GM21381 (cell line): ENCODE data around the gene CC2D2B.
"Not testable (repeated sequence)": the region's sequence is repeated elsewhere in the genome, so short reads cannot be mapped to it uniquely, and the experiment has no call there.

Experiments used
- ATAC-seq: cut with Tn5 transposase; IDR thresholded peaks from one replicate; pipeline ENCODE4 v1.9.1; 2021; ENCODE audit warnings: mild to moderate bottlenecking, moderate library complexity; ENCODE audit not compliant: unreplicated experiment

CC2D2B gene

GRCh38 chr10:95906677-95907455, 909 bp upstream of the CC2D2B start:
- ATAC-seq, result peak; percentile 34

DNA sequence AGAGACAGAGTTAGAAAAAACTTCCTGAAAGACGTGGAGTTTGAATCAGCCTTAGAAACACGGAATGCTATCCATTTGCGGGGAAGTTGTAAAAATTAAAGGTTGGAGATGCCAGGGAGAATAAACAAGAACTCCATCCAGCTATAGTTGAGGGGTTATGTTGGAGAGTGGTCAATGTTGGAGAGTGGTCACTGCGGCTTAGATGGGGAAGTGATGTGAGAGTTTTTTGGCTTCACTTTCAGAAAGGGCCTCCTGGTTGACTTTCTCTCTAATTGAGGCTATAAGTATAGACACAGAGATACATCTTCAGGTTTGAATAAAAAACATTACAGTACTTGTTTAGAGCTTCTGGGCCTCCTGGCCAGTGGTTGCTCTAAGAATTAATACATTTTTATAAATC, 675 bp downstream of the CC2D2B start:
- no peak for ATAC-seq

DNA sequence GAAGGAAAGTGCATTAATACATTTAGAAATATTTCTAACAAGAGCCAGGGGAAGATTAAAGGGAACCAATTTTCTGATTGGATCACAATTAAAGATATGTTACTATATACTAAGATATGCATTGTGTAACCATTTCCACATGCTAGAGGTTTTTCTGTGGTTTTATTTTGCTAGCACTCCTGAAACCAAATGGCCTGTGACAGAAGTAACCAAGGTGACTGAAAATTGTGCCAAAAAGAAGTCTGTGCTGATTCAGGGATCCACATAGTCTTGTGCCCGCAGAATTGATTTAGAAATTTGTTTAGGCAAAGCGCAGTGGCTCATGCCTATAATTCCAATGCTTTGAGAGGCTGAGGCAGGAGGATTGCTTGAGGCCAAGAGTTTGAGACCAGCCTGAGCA, 1.8 kb downstream of the CC2D2B start:
- no peak for ATAC-seq

DNA sequence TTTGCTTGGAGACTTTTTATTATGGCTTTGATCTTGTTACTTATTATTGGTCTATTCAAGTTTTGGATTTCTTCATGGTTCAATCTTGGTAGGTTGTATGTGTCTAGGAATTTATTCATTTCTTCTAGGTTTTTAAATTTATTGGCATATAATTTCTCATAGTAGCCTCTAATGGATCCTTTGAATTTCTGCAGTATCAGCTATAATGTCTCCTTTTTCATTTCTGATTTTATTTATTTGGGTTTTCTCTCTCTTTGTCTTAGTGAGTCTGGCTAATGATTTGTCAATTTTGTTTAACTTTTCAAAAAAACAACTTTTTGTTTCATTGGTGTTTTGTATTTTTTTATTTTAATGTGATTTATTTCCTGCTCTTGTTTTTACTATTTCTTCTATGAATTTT, 8.3 kb downstream of the CC2D2B start:
- ATAC-seq, result not testable (repeated sequence)

DNA sequence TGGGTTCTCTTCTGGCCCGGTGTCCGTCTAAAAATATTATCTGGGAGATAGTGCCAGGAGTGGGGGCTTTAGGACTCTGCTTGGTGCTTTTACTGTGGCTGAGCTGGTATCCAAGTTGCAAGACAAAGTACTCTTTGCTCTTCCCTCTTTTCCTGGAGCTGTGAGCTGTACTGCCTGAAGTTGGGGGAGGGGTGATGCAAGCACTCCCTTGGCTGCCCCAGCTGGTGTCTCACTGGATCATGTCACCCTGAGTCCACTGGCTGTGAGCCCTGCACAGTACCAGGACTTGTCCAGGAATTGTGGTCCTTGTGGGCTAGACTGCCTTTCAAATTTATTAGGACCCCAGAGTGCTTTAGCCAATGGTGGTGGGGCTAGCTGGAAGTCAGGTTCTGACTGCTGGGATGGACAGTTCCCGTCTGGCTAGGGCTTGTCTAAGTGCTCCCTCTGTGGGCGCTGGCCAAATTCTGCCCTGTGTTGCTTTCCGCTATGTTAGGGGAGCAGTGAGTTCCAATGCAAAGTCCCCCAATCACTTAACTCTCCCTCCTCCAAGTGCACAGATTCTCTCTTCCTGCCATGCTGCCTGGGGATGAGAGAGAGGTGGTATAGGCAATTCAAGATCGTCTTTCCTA, 13.1 kb downstream of the CC2D2B start:
- ATAC-seq, result no peak

DNA sequence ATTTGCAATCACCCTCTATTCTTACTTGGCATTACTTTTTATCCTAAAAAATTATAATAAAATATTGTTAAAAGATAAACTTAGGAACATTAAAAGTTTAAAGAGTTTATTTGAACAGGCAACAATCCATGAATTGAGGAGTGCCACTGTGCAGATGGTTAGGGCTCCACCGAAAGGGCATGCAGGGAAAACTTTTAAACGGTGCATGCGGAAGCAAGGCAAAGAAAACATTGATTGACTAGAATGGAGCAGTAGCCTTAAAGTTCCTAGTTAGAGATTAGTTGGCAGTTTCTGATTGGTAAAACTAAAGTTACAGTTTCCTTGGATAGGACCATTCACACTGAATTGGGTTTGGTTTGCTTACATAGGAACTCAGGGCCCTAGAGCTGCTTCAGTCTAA, 17.3 kb downstream of the CC2D2B start:
- no peak for ATAC-seq

GRCh38 chr10:95935429-95935828, 27.7 kb downstream of the CC2D2B start:
- no peak for ATAC-seq

DNA sequence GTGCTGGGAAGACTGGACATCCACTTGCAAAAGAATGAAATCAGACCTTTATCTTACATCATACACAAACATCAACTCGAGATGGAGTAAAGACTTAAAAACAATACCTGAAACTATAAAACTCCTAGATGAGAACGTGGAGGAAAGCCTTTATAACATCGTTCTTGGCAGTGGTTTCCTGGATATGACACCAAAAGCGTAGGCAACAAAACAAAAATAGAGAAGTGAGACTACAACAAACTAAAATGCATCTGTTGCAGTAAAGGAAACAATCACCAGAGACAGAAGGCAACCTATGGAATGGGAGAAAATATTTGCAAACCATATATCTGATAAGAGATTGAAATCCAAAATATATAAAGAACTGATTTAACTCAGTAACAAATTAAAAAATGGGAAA, 33.3 kb downstream of the CC2D2B start:
- no peak for ATAC-seq

DNA sequence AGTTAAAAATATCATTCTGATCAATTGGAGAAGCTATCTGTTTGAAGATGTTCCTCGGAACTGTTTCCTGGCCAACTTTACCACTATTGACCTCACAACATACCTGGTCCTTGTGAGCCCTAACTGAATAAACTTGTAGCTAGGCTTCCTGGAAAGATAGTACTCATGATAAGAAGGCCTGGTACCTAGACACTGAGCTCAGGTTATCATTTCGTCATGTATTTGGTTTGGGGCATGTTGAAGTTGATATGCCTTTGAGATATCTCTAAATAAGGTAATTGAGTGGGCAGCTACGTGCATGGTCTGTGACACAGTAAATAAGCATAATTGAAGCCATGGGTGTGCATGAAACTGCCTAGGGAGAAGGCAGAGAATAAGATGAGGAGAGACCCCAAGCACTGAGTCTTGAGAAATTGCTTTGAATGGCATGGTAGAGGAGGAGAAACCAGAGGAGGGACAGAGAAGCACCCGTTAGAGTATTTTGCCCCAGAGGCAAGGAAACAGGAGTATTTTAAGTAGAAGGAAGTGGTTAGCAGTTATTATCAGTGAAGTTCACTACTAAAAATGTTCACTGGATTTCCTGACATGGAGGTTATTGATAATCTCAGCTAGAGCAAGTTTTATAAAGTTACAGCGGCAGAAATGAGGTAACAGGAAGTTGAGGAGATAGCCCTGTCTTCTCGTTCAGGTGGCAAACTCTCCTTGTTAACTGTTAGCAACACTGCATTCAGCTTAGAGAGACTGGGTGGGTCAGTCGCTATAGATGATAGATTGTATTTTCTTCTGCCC, 55.6 kb downstream of the CC2D2B start:
- no peak for ATAC-seq

DNA sequence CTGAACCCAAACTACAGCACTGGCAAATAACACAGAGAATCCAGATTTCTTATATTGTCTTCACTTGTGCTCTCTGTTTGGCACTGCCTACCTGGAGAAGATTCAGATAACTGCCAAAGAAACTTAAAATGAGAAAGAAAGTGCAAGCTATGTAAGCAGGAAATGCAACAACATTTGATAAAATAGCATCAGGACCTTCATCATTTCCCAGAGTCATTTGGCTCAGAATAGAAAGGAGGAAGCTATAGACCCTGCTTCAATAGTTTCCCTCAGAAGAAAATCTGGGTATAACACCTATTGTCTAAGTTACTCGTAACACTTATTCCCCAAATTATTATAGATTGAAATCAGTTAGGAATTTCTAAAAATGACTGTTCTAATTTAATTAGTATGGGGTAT, 56.2 kb downstream of the CC2D2B start:
- no peak for ATAC-seq

GRCh38 chr10:95964756-95965155, 57.0 kb downstream of the CC2D2B start:
- no peak for ATAC-seq

GRCh38 chr10:95976362-95977229, 68.8 kb downstream of the CC2D2B start:
- peak; percentile 40 for ATAC-seq

DNA sequence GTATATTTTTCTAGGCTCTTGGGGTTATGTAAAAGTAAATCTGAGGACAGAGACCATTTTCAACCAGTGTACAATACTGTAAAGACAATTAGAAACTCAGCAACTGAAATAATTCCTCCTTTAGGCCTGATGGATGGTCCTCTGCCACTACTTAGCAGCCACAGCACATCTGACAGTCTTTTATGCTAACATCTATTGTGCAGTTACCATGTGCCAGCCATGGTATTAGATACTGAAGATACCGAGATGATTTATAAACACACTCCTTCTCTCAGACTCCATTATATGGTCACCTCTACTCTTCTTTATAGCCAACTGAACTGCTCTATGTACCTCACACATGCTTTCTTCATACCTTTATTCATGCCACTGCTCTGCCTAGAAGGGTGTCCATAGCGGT, 74.4 kb downstream of the CC2D2B start:
- no peak for ATAC-seq

DNA sequence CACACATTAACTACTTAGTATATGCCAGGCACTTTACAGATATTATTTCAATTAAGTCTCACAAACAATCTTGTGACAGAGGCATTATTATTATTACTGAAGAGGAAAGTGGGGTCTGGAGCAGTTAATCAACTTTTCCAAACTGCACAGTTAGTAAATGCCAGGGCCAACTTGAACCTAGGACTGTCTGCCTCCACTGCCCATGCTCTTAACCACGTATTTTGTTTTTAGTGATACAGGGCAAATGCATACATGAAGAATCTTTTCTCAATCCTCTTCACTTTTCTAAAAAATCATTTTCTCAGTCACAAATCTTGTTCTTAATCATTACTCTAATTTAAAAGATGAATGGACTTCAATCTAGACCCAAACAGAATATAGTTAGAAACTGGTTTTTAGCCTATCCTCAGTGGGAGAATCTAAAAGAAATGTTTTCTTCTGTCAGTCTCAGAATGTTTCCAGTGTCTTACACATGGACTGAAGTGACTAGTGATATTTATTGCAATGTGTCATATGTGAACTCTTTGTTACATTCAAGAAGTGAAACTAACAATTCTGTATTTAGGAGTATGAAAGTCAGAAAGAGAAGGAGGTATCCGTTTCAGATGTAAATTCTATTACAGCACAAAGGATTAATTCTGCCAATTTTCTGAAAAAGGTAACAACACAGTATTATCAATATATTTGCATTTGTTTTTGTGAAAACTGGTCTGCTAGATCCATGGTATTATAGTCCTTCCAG, 80.1 kb downstream of the CC2D2B start:
- ATAC-seq, result peak; percentile 92

GRCh38 chr10:95988702-95989101, 80.9 kb downstream of the CC2D2B start:
- ATAC-seq, result no peak

DNA sequence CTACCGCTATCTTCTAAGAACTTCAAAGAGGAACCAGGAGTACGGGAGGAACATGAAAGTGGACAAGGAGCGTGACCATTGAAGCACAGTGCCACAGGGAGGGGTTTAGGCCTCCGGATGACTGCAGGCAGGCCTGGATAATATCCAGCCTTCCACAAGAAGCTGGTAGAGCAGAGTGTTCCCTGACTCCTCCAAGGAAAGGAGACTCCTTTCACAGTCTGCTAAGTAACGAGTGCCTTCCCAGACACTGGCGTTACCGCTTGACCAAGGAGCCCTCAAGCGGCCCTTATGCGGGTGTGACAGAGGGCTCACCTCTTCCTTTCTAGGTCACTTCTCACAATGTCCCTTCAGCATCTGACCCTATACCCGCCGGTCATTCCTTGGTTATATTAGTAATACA, 86.6 kb downstream of the CC2D2B start:
- ATAC-seq, result not testable (repeated sequence)

DNA sequence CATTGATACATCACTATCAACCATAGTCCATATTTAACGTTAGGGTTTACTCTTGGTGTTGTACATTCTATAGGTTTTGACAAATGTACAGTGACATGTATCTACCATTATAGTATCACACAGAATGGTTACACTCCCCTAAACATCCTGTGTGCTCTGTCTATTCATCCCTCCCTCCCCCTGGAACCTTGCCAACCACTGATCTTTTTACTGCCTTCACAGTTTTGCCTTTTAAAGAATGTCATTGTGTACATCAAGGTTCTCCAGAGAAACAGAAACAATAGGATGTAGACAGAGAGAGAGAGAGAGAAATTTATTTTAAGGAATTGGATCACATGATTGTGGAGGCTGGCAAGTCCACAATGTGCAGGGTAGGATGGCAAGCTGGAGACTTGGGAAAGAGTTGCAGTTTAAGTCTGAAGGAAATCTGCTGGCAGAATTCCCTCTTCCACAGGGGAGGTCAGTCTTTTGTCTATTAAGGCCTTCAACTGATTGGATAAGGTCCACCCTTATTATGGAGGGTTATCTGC, 90.5 kb downstream of the CC2D2B start:
- no peak for ATAC-seq

- ATAC-seq, result no peak
Measured at GRCh38 chr10:96013956-96014355, 106.2 kb downstream of the CC2D2B start.

DNA sequence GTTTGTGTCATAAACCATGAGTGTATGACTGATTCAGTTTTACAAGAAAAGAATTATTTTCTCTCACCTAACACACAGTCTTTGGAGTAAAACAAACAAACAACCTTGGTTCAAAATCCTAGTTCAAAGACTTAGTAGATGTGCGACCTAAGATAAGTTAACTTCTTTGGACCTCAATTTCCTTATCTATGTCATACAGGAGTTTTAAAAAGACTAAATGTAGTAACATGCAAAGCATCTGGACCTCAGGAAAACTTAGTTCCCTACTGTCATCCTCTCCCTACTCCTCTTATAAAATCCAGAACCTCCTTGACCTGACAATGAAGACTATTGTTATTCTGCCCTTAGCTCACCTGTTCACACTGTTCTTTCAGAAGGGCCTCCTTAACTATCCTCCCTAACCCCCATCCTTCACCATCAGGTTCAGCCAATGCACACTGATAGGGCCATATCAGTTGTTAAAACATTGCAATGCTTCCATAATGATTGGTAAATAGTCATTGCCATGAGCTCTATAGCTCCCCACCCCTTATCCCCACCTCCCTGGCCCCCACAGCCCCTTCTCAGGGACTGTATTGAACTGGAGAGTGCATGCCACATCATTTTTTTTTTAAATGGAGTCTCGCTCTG, 106.8 kb downstream of the CC2D2B start:
- ATAC-seq, result no peak
